Endometrial microvascular endothelial cells (primary cell): Measurements from ENCODE around the gene KCNJ15. TPM values are rescaled to one million over a fixed set of nuclear protein-coding genes. Genes with fewer than 3 reads are reported as not detected.

Source experiments
- in situ Hi-C: cut with HindIII; loops from 2 replicates; pipeline ENCODE4 v1.10.0; 2017; ENCODE audit warnings: low sequenced_read_pairs, low pct_unique_long_range_greater_than_20kb; ENCODE audit errors: inconsistent ontology term
- total RNA-seq: library from RNA; depleted of rRNA; stranded (reverse); fragments of >200 nt; gene quantifications from one replicate; pipeline ENCODE4 v1.2.3, GENCODE V29; 2015; ENCODE audit errors: inconsistent ontology term

The KCNJ15 gene
- total RNA-seq, 1 donor from 2014 or later: 0.56 TPM

GRCh38 chr21:38265166-38265565 lies 8.4 kb downstream of the KCNJ15 start:
- in situ Hi-C loops: no loop called here

- in situ Hi-C loops: no loop called here
These were observed 9.9 kb downstream of the KCNJ15 start for GRCh38 chr21:38266732-38267131.

GRCh38 chr21:38267136-38267755 lies 10.5 kb downstream of the KCNJ15 start:
- in situ Hi-C loops: no loop called here

DNA sequence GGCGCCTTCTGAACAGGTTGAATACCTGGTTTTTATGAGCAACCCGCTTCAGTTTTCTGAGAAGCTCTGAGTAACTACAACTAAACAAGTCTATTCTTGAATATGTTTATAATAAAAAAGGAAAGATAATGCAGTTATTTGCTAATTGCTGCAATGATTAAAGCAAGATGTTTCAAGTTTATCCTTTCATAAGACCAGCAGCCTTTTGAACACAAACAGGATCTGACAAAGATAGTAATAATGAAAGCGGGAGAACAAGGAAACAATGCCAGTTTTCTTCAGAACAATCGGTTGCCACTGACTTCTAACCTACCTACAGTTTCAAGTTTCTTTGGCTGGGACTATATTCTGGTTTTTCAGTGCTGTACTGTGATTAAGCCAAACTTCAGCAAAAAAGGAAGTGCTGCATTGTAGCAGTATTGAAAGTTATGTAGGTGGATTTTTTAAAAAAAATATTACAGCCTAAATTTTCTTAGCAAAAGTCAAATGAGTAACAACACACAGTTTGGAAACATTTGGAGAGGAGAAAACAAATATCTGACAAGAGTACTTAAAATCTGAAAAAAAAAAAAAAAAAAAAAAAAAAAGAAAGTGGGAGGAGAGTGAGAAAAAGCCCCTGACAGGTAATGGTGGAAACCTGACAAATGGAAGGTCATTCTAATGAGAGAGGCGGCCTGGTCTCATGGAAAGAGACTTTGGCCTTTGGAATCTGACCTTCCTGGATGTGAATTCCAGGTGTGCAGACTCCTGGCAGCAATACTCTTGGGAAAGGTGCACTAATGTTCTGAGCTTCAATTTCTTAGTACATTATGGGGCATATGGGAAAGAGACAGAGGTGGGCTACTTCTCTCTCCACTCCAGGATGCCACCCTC lies 11.4 kb downstream of the KCNJ15 start:
- in situ Hi-C loops: no loop called here

DNA sequence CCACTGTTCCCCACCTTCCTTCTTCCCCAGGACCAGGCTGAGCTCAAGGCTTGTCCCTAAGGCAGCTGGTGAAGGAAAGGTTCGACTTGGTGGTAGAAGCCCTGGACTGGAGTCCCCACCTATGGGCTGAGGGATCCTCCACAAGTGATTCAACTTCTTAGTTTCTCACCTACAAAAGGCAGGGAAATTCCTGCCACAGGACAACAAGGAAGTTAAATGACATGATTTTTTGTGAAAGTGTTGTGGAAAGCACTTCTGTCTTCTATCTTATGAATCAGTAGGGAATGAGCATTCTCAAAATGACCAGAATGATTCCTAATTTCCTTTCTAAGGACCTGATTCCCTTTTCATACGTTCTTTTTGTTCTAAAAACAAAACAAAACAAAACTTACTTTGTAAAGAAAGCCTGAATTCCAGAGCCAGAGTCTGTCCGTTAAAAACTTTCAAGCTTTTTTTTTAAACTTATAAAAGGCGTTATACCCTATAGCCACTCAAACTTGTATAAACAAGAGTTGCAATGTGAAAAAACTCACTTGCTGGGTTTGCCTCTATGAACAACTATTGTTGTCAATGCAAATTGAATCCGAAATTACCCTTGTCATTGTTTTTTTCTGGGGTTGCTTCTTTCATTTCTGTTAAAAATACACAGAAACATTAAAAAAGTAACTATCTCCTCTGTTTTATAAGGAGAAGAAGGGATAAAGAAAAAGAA lies 12.2 kb downstream of the KCNJ15 start:
- in situ Hi-C loops: no loop called here

DNA sequence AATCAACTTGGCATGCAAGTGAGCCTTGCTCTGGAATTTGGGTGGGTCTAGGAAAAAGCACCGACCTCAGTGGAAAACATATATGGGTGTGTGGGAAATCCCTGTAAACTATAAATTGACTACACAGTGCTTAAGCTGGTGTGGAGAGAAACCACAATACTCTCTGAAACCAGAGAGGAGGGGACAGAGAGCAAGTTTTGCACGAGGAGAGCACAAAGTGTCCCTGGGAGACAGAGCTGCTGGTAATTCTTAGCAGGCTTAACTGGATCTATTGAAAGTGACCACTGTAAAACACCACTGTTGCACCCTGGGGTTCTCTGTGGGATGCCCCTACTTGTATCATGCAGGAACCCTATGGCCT lies 12.8 kb downstream of the KCNJ15 start:
- in situ Hi-C loops: no loop called here

GRCh38 chr21:38272215-38272614 lies 15.4 kb downstream of the KCNJ15 start:
- in situ Hi-C loops: no loop called here

DNA sequence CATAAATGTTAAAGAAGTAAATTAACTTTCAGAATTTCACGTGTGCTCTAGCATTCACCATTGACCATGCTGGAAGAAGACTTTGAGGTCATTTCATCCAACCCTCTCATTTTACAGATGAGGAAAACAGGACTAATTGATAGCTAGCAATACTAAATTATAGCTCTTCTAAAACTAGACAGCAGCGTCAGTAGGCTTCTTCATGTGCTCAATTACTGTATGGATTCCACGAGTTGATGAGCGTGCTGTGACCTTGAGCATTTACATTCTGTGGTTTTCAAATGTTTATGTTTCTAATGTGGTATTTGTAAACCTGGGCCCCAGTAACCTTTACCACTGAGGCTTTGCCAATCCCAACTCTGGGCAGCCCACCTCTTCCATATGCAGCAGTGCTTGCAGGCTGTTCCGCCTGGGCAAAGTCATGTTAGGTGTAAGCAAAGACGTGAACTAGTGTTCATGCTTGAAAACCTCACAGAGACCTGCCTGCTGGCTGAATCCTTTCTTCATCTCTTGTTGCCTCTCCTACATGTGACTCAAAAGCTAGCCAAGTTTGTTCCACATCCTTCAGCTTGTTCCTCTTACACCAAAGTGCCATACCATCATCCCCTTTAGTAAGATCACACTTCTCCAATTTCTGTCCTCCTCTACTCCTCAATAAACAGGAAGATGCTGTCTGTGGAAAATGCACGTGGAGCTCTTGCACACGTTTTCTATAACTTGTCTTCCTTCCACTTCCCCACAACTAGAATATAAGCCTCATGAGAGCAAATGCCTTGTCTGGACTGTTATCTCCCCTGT lies 17.2 kb downstream of the KCNJ15 start:
- in situ Hi-C loops: no loop called here

GRCh38 chr21:38277501-38278131 lies 20.8 kb downstream of the KCNJ15 start:
- in situ Hi-C loops: no loop called here

GRCh38 chr21:38280454-38280853 lies 23.7 kb downstream of the KCNJ15 start:
- in situ Hi-C loops: no loop called here

GRCh38 chr21:38280867-38281266 lies 24.1 kb downstream of the KCNJ15 start:
- in situ Hi-C loops: no loop called here

- in situ Hi-C loops: no loop called here
These were observed 26.1 kb downstream of the KCNJ15 start for GRCh38 chr21:38282921-38283320.

DNA sequence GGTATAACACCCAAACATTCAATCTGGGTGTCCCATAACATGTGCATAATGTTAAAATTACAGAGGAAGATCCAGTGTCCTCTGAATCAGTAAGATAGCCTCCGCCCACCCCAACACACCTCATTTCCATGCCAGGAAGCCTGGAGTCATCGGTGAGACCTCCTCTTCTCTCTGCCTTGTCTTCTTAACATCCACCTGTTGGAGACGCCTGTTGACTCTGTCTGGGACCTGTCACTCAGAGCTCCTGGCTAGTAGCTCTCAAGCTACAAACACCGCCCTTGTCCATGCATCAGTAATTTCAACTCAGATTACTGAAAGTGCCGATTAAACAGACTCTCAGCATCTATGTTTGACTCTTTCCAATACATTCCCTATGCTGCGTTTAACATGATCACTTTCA lies 27.4 kb downstream of the KCNJ15 start:
- in situ Hi-C loops: no loop called here

- in situ Hi-C loops: no loop called here
These were observed 30.1 kb downstream of the KCNJ15 start for GRCh38 chr21:38286739-38287471.

DNA sequence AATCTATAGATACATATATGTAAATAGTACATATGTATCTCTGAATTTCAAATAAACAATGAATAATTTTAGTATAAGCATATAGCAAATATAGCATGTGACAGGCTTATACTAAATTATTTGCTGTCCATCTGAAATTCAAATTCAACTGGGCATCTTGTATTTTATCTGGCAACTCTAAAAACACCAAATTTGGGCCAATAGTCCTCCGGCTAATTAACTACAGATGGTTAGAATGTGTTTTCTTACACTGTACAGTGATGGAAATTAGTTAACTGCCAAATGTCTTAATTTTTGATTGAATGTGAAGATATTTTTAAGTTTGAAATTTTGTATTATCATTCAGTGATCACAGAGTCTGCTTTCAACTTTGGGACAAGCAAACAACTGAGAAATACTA lies 30.7 kb downstream of the KCNJ15 start:
- in situ Hi-C loops: no loop called here

- in situ Hi-C loops: no loop called here
These were observed 33.1 kb downstream of the KCNJ15 start for GRCh38 chr21:38289705-38290485.

DNA sequence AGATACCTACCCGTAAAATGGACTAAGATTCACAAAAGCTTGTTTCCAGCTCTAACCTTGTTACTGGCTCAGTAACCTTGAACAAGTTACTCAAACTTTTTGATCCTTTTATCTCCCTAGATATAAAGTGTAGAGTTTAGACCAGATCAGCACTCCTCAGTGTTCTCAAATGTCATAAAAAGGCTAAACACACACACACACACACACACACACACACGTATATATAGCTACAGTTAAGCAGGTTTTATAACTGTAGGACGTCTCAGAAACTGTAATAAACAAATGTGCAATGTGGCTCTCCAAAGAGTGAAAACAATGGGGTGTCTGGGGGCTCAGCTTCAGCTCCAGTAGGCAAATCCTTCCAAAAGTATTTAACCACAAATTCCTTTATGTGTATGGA lies 34.0 kb downstream of the KCNJ15 start:
- in situ Hi-C loops: no loop called here
